GM12872 (cell line): ENCODE results near the gene SMPDL3B.

Experiments used
- CTCF ChIP-seq: IDR thresholded peaks from 3 replicates; pipeline ENCODE4 v1.5.1; 2011; ENCODE audit warnings: low read depth, mild to moderate bottlenecking, low read length, moderate library complexity; ENCODE audit not compliant: insufficient read depth

SMPDL3B gene, protein sequence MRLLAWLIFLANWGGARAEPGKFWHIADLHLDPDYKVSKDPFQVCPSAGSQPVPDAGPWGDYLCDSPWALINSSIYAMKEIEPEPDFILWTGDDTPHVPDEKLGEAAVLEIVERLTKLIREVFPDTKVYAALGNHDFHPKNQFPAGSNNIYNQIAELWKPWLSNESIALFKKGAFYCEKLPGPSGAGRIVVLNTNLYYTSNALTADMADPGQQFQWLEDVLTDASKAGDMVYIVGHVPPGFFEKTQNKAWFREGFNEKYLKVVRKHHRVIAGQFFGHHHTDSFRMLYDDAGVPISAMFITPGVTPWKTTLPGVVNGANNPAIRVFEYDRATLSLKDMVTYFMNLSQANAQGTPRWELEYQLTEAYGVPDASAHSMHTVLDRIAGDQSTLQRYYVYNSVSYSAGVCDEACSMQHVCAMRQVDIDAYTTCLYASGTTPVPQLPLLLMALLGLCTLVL

GRCh38 chr1:27934818-27935549, at the start of gene SMPDL3B:
Gene SMPDL3B, plus strand, starts transcription at chr1:27935000. Its CDS starts 184 bp downstream, at chr1:27935184.
- no peak for TF ChIP-seq CTCF

- TF ChIP-seq CTCF: no peak
Measured at GRCh38 chr1:27885114-27885528, 49.7 kb upstream of the SMPDL3B start.

GRCh38 chr1:27885621-27886352, 49.0 kb upstream of the SMPDL3B start:
- TF ChIP-seq CTCF: no peak

DNA sequence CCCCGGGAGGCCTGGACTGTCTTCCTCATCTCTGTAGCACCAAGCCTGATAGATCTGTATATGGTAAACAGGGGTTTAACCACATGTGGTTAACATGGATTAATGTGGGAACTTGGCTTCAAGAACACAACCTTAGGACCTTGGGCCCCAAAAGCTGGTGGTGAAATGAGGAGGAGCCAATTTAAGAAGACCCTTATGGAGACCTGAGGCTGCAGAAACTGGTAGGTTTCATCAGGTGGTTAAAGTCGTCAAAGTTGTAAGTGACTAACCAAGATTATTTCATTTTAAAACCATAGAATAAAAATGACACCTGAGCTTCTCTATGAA, 48.5 kb upstream of the SMPDL3B start:
- TF ChIP-seq CTCF: no peak

GRCh38 chr1:27886744-27887143, 48.1 kb upstream of the SMPDL3B start:
- TF ChIP-seq CTCF: no peak

- no peak for TF ChIP-seq CTCF
Measured at GRCh38 chr1:27887215-27888021, 47.4 kb upstream of the SMPDL3B start.
